HG02623 (cell line): ENCODE measurements around the gene ZKSCAN8.
A peak's percentile ranks its signal among the peaks of the same experiment; 100 is the strongest.
"Not testable (repeated sequence)": the region's sequence is repeated elsewhere in the genome, so short reads cannot be mapped to it uniquely, and the experiment has no call there.

Experiments used
- ATAC-seq: cut with Tn5 transposase; IDR thresholded peaks from one replicate; pipeline ENCODE4 v1.9.1; 2021; ENCODE audit warnings: moderate library complexity; ENCODE audit not compliant: unreplicated experiment

ZKSCAN8 gene

DNA sequence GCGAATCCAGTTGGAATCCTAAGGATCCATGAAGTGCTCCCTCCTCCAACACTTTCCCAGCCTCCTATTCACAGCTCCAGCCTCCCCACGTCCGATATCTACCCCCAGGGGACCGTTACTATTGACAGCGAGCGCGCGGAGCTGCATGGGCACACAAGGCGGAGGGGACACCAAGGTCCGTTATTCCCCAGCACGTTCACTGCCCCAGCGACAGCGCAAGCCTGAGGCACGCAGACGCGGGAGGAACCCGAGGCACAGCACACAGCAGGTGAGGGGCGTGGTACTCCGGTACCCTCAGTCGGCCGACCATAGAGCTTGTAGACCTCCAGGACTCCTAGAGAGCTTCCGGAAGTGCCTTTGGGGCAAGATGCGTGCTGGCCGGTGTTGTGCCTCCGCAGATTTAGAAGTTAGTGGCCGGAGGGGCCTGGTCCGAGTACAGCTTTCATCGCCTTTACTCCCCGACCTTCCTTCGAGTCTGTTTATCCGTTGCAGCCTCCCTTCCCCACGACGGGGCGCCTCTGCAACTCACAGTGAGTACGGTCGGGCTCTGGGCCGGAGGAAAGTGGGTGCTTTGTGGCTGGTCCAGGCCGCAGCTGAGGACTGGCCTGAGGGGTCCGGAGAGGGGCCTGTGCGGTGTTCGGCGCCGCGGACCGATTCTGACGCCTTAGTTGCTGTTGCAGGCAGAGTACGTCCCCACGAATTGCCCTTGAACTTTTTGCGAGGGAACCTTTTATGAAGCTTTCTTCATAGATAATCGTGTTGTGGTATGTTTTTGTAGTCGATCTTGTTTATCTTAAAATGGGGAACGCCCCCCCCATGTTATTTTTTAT, at the start of gene ZKSCAN8:
Gene ZKSCAN8 (plus strand): TSS at position 384 of the 830 bp plus-strand sequence. CDS start 6,525 bp downstream, outside the sequence.
- ATAC-seq = peak; percentile 80

DNA sequence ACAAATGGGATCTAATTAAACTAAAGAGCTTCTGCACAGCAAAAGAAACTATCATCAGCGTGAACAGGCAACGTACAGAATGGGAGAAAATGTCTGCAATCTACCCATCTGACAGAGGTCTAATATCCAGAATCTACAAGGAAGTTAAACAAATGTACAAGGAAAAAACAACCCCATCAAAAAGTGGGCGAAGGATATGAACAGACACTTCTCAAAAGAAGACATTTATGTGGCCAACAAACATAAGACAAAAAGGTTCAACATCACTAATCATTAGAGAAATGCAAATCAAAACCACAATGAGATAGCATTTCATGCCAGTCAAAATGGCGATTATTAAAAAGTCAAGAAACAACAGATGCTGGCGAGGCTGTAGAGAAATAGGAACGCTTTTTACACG, 39.5 kb upstream of the ZKSCAN8 start:
- not testable (repeated sequence) for ATAC-seq

DNA sequence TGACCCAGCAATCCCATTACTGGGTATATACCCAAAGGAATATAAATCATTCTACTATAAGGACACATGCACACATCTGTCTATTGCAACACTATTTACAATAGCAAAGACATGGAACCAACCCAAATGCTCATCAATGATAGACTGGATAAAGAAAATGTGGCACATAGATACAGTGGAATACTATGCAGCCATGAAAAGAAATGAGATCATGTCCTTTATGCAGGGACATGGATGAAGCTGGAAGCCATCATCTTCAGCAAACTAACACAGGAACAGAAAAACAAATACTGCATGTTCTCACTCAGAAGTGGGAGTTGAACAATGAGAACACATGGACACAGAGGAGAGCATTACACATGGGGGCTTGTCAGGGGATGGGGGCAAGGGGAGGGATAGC, 39.0 kb upstream of the ZKSCAN8 start:
- not testable (repeated sequence) for ATAC-seq

DNA sequence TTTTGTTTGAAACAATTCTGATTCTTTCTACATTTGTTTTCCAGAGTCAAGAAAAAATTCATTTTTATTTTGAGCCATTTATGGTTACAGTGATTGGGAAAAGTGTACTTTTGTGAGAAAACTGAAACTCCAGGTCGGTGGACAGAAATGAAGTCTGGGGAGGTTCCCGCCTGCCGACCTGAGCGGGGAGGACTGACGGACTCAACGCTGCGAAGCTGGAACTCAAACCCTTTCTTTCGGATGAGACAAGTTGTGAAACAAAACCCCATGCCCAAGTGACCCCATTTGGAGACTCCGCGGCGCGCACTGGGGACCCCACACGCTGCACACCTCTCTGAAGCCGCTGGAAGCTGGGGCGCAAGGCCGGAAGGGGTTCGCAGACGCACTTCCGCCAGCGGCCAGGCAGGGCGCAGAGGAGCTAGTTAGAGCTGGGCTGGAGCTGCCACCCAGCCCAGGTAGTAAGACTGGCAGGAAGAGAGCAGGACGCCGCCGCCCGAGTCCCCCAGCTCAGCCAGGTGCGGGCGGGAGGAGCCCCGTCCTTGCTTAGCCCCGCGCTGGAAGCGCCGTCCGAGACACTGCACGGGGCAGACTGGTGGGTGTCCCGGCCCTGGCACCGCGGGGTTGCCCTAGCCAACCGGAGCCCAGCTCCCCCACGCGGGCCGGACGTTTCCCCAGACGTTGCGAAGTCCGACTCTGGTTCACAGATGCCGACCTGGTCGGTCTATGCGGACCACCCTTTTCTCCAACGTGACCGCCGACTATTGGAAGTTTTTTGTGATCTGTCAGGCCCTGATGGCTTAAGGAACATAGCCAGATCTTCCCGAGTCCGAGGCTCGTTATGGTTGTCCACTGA, 37.1 kb upstream of the ZKSCAN8 start:
- ATAC-seq = peak; percentile 98

DNA sequence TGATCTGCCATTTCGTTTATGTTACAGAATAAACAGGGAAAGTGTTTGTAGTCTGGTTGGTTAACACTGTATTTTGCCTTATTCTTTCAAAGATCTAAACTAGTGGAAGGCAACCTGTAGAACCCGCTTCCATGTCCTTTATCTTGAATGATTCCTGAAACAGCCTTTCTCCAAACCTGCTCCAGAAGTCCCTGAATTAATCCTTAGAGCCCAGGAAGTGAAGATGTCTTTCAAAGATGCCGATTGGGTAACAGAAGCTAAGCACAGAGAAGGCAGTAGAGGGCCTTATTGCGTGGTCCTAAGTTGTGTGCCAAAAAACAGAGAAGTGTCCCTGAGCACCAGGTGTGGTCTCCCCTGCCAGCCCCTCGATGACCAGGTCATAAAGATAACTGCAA, 36.4 kb upstream of the ZKSCAN8 start:
- ATAC-seq = peak; percentile 19

DNA sequence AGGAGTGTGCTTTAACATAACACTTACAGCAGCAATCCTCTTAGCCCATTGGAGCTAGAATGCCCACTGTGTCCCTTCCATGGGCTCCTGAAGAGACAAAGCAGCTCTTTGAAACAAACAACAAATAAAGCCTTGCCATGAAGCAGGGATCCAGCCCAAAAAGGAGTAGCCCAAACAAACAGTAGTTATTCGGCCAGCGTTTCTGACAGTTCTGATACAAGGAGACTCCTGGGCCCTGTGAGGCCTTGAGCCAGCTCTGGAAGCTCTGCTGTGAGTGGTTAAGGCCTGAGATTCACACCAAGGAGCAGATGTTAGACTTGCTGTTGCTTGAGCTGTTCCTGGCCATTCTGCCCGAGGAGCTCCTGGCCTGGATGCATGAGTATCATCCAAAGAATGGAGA, 34.2 kb upstream of the ZKSCAN8 start:
- ATAC-seq = no peak

DNA sequence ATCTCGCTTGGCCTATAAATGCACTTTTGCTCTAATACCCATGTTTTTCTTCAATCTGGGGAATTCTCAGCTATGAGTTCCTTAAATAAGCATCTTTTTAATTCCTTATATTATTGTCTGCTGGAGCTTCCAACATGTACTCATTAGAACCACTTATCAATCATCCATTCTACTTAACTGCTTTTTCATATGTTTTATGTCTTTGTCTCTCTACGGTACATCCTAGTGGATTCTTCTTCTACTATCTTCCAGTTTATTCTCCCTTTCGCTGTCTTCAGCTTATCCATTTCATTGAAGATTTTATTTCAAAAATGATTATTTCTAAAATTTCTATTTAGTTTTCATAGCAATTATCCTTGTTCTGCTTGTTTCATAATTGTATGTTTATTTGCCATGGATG, 29.7 kb upstream of the ZKSCAN8 start:
- ATAC-seq = no peak

DNA sequence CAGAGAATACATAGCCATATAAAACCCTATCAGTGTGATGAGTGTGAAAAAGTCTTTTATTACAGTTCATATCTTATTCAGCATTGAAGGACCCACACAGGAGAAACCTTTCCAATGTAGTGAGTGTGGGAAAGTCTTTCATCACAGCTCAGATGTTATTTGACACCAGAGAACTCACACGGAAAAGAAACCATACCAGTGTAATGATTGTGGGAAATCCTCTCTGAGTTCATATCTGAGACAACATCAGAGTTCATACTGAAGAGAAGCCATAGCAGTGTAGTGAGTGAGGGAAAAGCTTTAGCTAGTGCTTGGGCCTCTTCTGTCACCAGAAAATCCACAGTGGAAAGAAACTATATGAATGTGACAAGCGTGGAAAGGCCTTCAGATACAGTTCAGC, 25.9 kb upstream of the ZKSCAN8 start:
- no peak for ATAC-seq

DNA sequence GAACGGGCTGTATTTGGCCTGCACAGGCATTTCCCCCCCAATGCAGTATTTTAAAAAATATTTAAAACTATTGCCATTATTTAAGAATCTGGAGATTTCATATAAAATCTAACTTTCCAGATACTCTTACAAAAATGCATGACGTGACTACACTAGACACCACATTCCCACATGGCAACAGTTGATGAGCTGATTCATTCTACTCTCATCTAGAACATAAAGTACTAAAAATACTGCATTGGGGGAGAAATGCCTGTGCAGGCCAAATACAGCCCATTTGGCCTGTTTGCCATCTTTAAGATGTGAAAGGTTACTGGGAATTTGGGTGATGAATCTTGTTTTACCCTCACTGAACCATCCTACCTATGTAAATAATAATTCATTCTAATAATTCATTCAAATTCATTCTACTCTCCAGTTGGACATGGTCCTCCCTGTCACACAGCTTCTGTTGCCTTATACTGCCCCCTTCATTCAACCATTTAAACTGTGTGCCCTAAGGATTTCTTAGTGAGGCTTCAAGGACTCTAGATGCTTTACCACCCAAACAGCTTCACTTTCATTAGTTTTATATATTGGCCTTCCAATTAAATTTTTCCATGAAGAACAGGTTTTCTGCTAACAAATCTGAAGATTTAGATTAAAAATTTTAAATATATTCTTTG, 24.2 kb upstream of the ZKSCAN8 start:
- no peak for ATAC-seq

DNA sequence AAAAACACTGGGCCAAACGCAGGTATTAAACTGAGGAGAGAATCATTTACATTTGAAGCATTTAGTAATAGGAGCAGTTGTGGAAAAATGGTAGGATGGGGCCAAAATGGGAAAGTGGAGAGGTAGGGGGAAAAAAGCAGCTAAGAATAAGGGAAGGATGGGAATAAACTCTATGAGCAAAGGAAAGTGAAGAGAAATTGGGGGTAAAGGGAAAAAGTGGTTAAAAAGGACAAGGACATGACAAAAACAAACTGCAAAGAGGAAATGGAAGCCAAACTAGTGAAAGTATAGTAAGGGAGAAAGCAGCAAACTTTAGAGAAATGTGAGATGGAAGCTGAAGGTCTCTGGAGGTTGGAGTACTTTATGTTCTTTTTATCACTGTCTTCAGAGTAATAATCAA, 23.5 kb upstream of the ZKSCAN8 start:
- ATAC-seq = no peak

DNA sequence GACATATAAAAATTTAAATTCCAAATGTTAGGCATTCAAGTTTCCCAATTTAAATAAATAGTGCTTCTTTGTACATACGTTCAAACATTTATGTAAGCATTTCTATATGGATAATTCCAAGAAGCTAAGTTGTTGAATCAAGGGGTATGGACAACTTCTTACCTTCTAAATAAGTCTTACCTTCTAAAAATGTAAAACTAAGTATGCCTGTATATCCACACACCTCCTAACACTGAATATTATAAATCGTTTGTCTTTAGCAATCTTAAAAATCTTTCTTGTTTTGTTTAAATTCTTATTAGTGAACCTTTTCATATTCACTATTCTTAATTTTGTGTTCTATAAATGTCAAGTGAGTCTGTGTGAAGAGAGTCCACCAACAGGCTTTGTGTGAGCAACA, 19.8 kb upstream of the ZKSCAN8 start:
- ATAC-seq = no peak

DNA sequence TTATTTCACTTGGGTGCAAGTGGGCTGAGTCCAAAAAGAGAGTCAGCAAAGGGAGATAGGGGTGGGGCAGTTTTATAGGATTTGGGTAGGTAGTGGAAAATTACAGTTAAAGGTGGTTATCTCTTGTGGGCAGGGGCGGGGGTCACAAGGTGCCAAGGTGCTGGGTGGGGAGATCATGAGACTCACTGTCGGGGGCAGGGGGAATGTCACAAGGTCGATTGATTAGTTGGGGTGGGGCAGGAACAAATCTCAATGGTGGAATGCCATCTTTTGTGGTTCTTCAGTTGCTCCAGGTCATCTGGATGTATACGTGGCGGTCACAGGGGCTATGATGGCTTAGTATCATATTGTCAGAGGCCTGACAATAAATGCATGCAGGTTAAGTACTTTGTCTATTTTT, 19.4 kb upstream of the ZKSCAN8 start:
- ATAC-seq = not testable (repeated sequence)

DNA sequence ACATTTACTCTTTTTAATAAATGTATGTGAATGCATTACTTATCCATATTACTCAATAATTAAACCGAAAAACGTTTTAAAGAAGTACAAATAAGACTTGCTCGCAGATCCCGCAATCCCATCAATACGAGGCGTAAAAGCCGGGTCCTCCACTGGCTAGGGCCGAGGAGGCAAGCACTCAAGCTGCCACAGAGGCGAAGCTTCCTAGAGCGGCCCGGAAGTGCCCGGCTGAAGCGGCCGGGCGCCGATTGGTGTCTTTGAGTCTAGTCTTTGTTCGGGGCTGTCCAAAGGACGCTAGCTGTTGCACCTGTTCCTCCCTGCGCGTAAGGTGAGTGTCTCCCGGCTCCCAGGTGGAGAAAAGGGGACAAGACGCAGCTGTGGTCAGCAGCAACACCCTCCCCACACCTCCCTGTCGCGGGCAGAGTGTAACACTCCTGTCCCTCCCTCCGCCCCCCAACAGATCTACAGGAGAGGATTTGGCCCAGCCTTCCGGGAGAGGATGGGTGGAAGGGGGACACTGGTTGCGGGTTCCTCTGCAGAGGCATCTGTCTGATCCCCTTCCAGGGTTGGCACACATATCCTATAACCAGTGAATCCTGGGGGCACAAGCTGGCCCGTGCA, 17.2 kb upstream of the ZKSCAN8 start, which contains the start of gene ZSCAN16:
Gene ZSCAN16 (plus strand): TSS at position 260 of the 621 bp plus-strand sequence. CDS start 835 bp downstream, outside the sequence.
- peak; percentile 99 for ATAC-seq

DNA sequence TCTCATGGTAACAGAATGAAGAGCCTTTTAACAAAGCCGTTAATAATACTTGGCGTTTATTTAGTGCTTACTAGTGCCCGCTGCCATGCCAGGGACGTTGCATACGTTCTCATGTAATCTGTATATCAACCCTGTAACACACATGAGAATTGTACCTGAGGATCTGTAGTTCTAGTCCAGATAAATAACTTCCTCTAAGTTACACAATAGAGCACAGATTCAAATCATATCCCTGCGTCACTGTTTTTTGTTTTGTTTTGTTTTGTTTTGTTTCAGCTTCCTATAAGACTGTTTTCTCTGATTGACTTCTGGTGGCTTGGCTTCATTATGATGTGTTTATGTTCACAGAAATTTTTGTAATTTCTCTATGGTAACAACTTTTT, 16.7 kb upstream of the ZKSCAN8 start:
- no peak for ATAC-seq

DNA sequence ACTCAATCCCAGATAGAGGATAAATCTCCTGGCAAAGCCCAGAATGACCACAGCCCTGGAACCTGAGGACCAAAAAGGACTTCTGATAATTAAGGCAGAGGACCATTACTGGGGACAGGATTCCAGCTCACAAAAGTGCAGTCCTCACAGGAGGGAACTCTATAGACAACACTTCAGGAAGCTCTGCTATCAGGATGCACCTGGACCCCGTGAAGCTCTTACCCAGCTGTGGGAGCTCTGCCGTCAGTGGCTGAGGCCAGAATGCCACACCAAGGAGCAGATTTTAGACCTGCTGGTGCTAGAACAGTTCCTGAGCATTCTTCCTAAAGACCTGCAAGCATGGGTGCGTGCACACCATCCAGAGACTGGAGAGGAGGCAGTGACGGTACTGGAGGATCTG, 16.3 kb upstream of the ZKSCAN8 start:
- no peak for ATAC-seq

DNA sequence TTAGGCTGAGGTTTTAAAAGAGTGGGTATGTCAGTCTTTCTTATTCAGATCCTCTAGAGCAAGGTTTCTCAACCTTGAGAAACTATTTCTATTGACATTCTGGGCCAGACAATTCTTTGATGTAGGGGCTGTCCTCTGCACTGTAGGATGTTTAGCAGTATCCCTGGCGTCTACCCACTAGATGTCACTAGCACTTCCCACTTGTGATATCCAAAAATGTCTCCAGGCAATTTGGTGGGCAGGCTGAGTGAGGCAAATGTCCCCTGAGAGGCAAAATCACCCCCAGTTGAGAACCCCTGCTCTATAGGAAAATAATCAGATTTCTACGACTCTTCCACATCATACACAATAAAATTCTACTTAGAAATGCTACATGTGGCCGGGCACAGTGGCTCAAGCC, 7.7 kb upstream of the ZKSCAN8 start:
- ATAC-seq = no peak

DNA sequence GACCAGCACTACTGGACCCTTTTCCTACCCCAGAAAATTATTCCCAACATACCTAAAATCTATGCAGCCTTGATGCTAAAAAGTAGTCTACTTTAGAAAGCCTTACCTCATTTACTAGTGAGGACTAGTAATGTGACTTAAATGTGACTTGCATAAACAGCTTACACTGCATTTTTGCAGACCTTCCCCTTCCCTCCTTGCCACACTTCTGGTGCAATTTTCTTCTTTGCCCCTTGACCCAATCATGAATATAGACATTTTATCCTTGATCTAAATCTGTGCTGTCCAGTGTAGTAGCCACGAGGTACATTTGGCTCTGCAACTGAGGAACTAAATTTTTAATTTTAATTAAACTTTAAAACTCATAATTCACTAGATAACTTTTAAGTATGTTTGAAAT, 7.0 kb upstream of the ZKSCAN8 start:
- no peak for ATAC-seq

DNA sequence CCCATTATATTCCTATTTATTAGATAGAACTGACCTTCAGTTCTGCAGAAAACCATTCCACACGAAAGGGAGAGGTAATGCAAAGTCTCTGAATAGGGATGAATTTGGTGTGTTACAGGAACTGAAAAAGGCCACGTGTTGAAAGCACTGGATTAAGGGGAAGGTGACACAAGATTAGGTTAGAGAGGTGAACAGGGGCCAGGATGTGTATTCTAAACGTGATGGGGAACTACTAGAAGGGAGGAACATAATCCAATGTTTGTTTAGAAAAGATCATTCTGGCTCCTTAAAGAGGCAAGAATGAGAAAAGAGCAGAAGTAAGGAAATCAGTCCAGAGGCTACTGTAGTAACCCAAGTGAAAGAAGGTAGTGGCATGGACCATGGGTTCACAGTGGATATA, 6.3 kb upstream of the ZKSCAN8 start:
- ATAC-seq = no peak

DNA sequence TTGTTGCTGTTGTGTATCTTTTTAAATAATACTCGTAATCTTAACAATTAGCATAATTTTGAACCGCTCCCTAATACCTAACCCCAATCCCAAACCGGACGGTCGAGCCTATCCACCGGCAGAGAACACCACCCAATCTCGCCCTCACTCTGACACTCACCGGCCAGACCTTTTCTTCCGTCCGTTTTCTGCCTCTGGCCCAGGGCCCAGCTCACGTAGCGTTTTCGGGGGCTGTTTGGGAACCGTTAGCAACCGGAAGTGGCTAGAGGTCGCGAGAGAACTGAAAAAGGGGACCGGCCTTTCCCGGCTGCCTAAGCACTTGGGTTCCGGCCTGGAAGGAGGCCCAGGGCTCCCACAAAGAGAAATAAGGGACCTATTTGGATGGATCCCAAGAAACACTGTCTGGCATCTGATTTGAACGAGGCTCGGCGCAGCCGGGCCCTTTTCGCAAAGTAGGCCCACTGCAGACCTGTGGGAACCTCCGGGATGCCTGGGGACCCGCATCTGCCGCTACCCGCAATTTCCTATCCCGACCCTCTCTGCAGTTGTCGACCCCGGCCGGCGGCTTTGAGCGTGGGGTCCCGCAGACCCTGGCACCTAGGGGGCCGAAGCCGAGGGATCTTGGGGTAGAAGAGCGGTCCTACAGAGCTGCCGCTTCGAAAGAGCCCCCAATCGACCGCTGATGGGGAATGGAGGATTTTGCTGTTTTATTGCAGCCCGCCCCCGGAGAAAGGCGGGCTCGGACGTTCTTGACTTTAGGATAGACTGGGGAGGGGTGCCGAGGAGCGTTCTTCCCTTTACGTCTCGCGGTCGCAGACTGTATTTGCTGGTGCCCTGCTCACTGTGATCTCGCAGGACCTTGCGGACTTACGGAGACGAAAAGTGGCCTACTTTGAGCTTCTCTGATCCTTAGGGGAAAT, 4.8 kb upstream of the ZKSCAN8 start:
- ATAC-seq = peak; percentile 65

DNA sequence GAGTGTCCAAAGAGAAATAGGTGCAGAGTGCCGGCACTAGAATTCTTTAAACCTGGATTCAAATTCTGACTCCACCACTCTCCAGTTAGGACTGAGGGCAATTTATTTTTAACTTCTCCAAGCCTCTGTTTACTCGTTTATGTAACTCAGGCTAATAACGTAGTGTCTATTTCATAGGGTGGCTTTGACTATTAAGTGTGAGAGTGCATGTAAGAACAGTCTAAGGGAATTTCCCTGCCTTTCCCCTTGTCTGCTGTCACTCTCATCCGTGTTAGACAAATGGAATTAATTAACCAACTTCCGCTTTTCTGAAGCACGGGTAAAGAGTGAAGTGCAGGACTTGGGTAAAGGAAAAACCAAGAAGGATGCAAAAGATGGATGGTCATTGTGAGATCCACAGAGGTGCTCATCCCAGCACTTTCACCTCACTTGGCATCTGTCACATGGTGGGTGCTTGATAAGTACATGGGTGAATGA, 4.1 kb upstream of the ZKSCAN8 start:
- ATAC-seq = no peak
